H9 (cell line): ENCODE data around the gene IL4. TPM values are rescaled to one million over a fixed set of nuclear protein-coding genes. Genes with fewer than 3 reads are reported as not detected.

Experiments
- DNase-seq: peaks from one replicate; pipeline ENCODE4 v3.0.0-alpha.2; 2017
- H2AFZ ChIP-seq: one replicate; pipeline ENCODE4 v1.6.1; 2013; ENCODE audit warnings: mild to moderate bottlenecking, low read length, control low read depth, moderate library complexity
- H2AK5ac ChIP-seq: 2 replicates; pipeline ENCODE4 v1.6.1; 2013; ENCODE audit warnings: low read length, control low read depth, mixed read lengths; ENCODE audit not compliant: insufficient read length
- H2BK120ac ChIP-seq: one replicate; pipeline ENCODE4 v1.6.1; 2013; ENCODE audit warnings: low read depth, mild to moderate bottlenecking, low read length, control low read depth, inconsistent platforms; ENCODE audit not compliant: poor library complexity, severe bottlenecking
- H2BK12ac ChIP-seq: 2 replicates; pipeline ENCODE4 v1.6.1; 2013; ENCODE audit warnings: low read length, control low read depth, mixed read lengths, low read depth; ENCODE audit not compliant: insufficient read length
- H2BK15ac ChIP-seq: 2 replicates; pipeline ENCODE4 v1.6.1; 2013; ENCODE audit warnings: low read depth, low read length, control low read depth
- H2BK20ac ChIP-seq: one replicate; pipeline ENCODE4 v1.6.1; 2013; ENCODE audit warnings: low read depth, mild to moderate bottlenecking, low read length, control low read depth, inconsistent platforms; ENCODE audit not compliant: poor library complexity, severe bottlenecking
- H2BK5ac ChIP-seq: 2 replicates; pipeline ENCODE4 v1.6.1; 2013; ENCODE audit warnings: low read length, control low read depth, mixed read lengths; ENCODE audit not compliant: insufficient read length
- H3K14ac ChIP-seq: 2 replicates; pipeline ENCODE4 v1.6.1; 2013; ENCODE audit warnings: low read length, control low read depth; ENCODE audit not compliant: insufficient read depth
- H3K18ac ChIP-seq: 2 replicates; pipeline ENCODE4 v1.6.1; 2013; ENCODE audit warnings: low read depth, mild to moderate bottlenecking, mixed read lengths, low read length, control low read depth; ENCODE audit not compliant: insufficient read length
- H3K23ac ChIP-seq: 2 replicates; pipeline ENCODE4 v1.6.1; 2013; ENCODE audit warnings: low read length, control low read depth, mixed read lengths, low read depth; ENCODE audit not compliant: insufficient read length
- H3K23me2 ChIP-seq: 2 replicates; pipeline ENCODE4 v1.6.1; 2013; ENCODE audit warnings: low read depth, mild to moderate bottlenecking, mixed read lengths, low read length, control low read depth; ENCODE audit not compliant: insufficient read length, poor library complexity, severe bottlenecking
- H3K27ac ChIP-seq: 2 replicates; pipeline ENCODE4 v1.5.1; 2013; ENCODE audit warnings: low read length, control low read depth, mixed read lengths, low read depth; ENCODE audit not compliant: insufficient read length
- H3K27me3 ChIP-seq: 2 replicates; pipeline ENCODE4 v1.6.1; 2013; ENCODE audit warnings: low read length, control low read depth, inconsistent platforms; ENCODE audit not compliant: insufficient read depth
- H3K4ac ChIP-seq: 2 replicates; pipeline ENCODE4 v1.6.1; 2013; ENCODE audit warnings: low read depth, mild to moderate bottlenecking, control low read depth, inconsistent platforms, low read length, moderate library complexity
- H3K4me1 ChIP-seq: 2 replicates; pipeline ENCODE4 v1.6.1; 2013; ENCODE audit warnings: low read length, control low read depth, inconsistent platforms; ENCODE audit not compliant: insufficient read depth
- H3K4me2 ChIP-seq: 2 replicates; pipeline ENCODE4 v1.6.1; 2013; ENCODE audit warnings: low read length, control low read depth, mixed read lengths; ENCODE audit not compliant: insufficient read length, insufficient read depth
- H3K56ac ChIP-seq: 2 replicates; pipeline ENCODE4 v1.6.1; 2013; ENCODE audit warnings: low read depth, mild to moderate bottlenecking, mixed read lengths, low read length, control low read depth; ENCODE audit not compliant: insufficient read length
- H3K79me1 ChIP-seq: 2 replicates; pipeline ENCODE4 v1.6.1; 2013; ENCODE audit warnings: low read depth, mild to moderate bottlenecking, moderate library complexity, low read length, control low read depth, inconsistent platforms; ENCODE audit not compliant: insufficient read depth, poor library complexity, severe bottlenecking
- H3K79me2 ChIP-seq: 2 replicates; pipeline ENCODE4 v1.6.1; 2013; ENCODE audit warnings: low read length, control low read depth, inconsistent platforms; ENCODE audit not compliant: insufficient read depth
- H3K9ac ChIP-seq: 2 replicates; pipeline ENCODE4 v1.6.1; 2013; ENCODE audit warnings: low read length, control low read depth, mixed read lengths; ENCODE audit not compliant: insufficient read length; ENCODE audit errors: extremely low read depth
- H3K9me3 ChIP-seq: one replicate; pipeline ENCODE4 v1.6.1; 2013; ENCODE audit warnings: low read depth, low read length, inconsistent platforms; ENCODE audit not compliant: control insufficient read depth
- H3T11ph ChIP-seq: one replicate; pipeline ENCODE4 v1.6.1; 2013; ENCODE audit warnings: mild to moderate bottlenecking, low read length, control low read depth, inconsistent platforms
- H4K20me1 ChIP-seq: one replicate; pipeline ENCODE4 v1.6.1; 2013; ENCODE audit not compliant: control insufficient read depth, insufficient read length, insufficient read depth
- H4K5ac ChIP-seq: 2 replicates; pipeline ENCODE4 v1.6.1; 2013; ENCODE audit warnings: low read depth, mild to moderate bottlenecking, mixed read lengths, low read length, control low read depth; ENCODE audit not compliant: insufficient read length
- H4K8ac ChIP-seq: replicated peaks from 2 replicates; pipeline ENCODE4 v1.6.1; 2013; ENCODE audit warnings: low read length, control low read depth, mixed read lengths, low read depth; ENCODE audit not compliant: insufficient read length
- H4K91ac ChIP-seq: 2 replicates; pipeline ENCODE4 v1.6.1; 2013; ENCODE audit warnings: low read depth, mild to moderate bottlenecking, moderate library complexity, mixed read lengths, low read length, control low read depth; ENCODE audit not compliant: insufficient read length
- H3K27ac Mint-ChIP-seq, 3 experiments: 2 replicates in 2 of 3; 3 replicates in 1 of 3; pipeline ENCODE4 v1.8.0; 2020 to 2021; ENCODE audit warnings: mixed read lengths in 3 of 3, mild to moderate bottlenecking in 1 of 3, moderate library complexity in 1 of 3
- H3K27me3 Mint-ChIP-seq: 2 replicates; pipeline ENCODE4 v1.8.0; 2021; ENCODE audit warnings: low read depth, mild to moderate bottlenecking, moderate library complexity, mixed read lengths
- H3K36me3 Mint-ChIP-seq, 3 experiments: 2 replicates in 2 of 3; 3 replicates in 1 of 3; pipeline ENCODE4 v1.8.0; 2020 to 2021; ENCODE audit warnings: low read depth in 3 of 3, mixed read lengths in 3 of 3; ENCODE audit not compliant: insufficient read depth in 1 of 3
- H3K4me1 Mint-ChIP-seq, 2 experiments: 2 replicates each; pipeline ENCODE4 v1.8.0; 2020; ENCODE audit warnings: mixed read lengths in 2 of 2
- H3K4me3 Mint-ChIP-seq, 2 experiments: 2 replicates in 1 of 2; 3 replicates in 1 of 2; pipeline ENCODE4 v1.8.0; 2020 to 2021; ENCODE audit warnings: mild to moderate bottlenecking in 2 of 2, mixed read lengths in 2 of 2, moderate library complexity in 1 of 2
- H3K9me3 Mint-ChIP-seq, 2 experiments: 2 replicates in 1 of 2; 3 replicates in 1 of 2; pipeline ENCODE4 v1.8.0; 2020; ENCODE audit warnings: mild to moderate bottlenecking in 2 of 2, mixed read lengths in 2 of 2, moderate library complexity in 1 of 2
- WGBS: extraction: QIAGEN DNeasy Blood & Tissue Kit; methylation state at CpG from one replicate; pipeline ENCODE4 v1.1.7; 2013; ENCODE audit warnings: missing lambda C conversion rate, low lambda C conversion rate, mixed read lengths; ENCODE audit not compliant: insufficient read length; ENCODE audit errors: extremely low coverage; 5-methylcytosine and 5-hydroxymethylcytosine counted together
- total RNA-seq: library from RNA; stranded (reverse); gene quantifications from 2 replicates; pipeline ENCODE4 v1.2.1, GENCODE V29; 2021
- TF ChIP-seq, protein P1 (sequence below): fragments of 200-600 bp; sonication (generic); conservative IDR thresholded peaks from 3 replicates; pipeline ENCODE4 v1.8.0; 2021; ENCODE audit warnings: antibody characterized with exemption, mild to moderate bottlenecking

Gene IL4
- total RNA-seq, 1 experiment from 2014 or later, result not detected

GRCh38 chr5:132651838-132652469 is 21.8 kb upstream of the IL4 start:
- WGBS, result no CpG with 5 or more reads among the region's 4 CpGs

More at GRCh38 chr5:132651838-132652469, 21.8 kb upstream of the IL4 start:
- no peaks in the 10 kb centered on the region for H3K79me1 ChIP-seq
- no peaks in the 10 kb centered on the region for H3K79me2 ChIP-seq
- H3K23ac ChIP-seq, result no peak overlapping the region
- no peak overlapping the region for H4K5ac ChIP-seq
- no peak overlapping the region for H2AFZ ChIP-seq
- H3K27ac ChIP-seq, result no peak overlapping the region
- H2BK15ac ChIP-seq, result no peak overlapping the region
- no peak overlapping the region for H2BK5ac ChIP-seq
- peaks cover 9% of the 10 kb centered on the region for H3K9me3 ChIP-seq
- H3K23me2 ChIP-seq, result no peaks in the 10 kb centered on the region
- H3T11ph ChIP-seq, result no peak overlapping the region
- H2BK20ac ChIP-seq, result no peak overlapping the region
- no peak overlapping the region for H4K8ac ChIP-seq
- H2AK5ac ChIP-seq, result no peak overlapping the region
- TF ChIP-seq, protein P1, sequence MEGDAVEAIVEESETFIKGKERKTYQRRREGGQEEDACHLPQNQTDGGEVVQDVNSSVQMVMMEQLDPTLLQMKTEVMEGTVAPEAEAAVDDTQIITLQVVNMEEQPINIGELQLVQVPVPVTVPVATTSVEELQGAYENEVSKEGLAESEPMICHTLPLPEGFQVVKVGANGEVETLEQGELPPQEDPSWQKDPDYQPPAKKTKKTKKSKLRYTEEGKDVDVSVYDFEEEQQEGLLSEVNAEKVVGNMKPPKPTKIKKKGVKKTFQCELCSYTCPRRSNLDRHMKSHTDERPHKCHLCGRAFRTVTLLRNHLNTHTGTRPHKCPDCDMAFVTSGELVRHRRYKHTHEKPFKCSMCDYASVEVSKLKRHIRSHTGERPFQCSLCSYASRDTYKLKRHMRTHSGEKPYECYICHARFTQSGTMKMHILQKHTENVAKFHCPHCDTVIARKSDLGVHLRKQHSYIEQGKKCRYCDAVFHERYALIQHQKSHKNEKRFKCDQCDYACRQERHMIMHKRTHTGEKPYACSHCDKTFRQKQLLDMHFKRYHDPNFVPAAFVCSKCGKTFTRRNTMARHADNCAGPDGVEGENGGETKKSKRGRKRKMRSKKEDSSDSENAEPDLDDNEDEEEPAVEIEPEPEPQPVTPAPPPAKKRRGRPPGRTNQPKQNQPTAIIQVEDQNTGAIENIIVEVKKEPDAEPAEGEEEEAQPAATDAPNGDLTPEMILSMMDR, result no peak
- no peak overlapping the region for H3K4ac ChIP-seq
- peaks cover 3 to 10% of the 10 kb centered on the region in 2 experiments for H3K4me1 Mint-ChIP-seq
- no peak overlapping the region for H3K9ac ChIP-seq
- H4K20me1 ChIP-seq, result no peaks in the 10 kb centered on the region
- H3K9me3 Mint-ChIP-seq, result peaks cover 6 to 27% of the 10 kb centered on the region in 2 experiments; a peak in 4 of 5 replicates
- no peak overlapping the region for H3K56ac ChIP-seq
- no peak overlapping the region for H3K4me2 ChIP-seq
- peaks cover 0 to 7% (median 0%) of the 10 kb centered on the region in 3 experiments; a peak in 1 of 7 replicates for H3K36me3 Mint-ChIP-seq
- no peak overlapping the region; a peak in 1 of 7 replicates for H3K27ac Mint-ChIP-seq
- peaks cover 55% of the 10 kb centered on the region for H3K27me3 Mint-ChIP-seq
- no peak overlapping the region for H3K4me3 Mint-ChIP-seq
- no peak overlapping the region for H3K18ac ChIP-seq
- no peak overlapping the region for H4K91ac ChIP-seq
- H3K27me3 ChIP-seq, result peaks cover 6% of the 10 kb centered on the region; the same call in 1 of the 2 replicates
- DNase-seq, result no peak
- H3K14ac ChIP-seq, result no peak overlapping the region
- no peak overlapping the region for H2BK120ac ChIP-seq
- H2BK12ac ChIP-seq, result no peak overlapping the region
- H3K4me1 ChIP-seq, result no peaks in the 10 kb centered on the region
